HG03460 (cell line): ENCODE data around the gene IRAK3.

Source experiments
- ATAC-seq: cut with Tn5 transposase; IDR thresholded peaks from one replicate; pipeline ENCODE4 v1.9.1; 2021; ENCODE audit not compliant: unreplicated experiment

IRAK3 gene

GRCh38 chr12:66188584-66189485, at the start of gene IRAK3:
IRAK3 (plus strand) TSS chr12:66189214; CDS start chr12:66189300, 86 bp downstream.
- ATAC-seq: peak; percentile 57

GRCh38 chr12:66139328-66139727, 49.7 kb upstream of the IRAK3 start:
- ATAC-seq: no peak

- no peak for ATAC-seq
Measured at GRCh38 chr12:66140731-66141130, 48.3 kb upstream of the IRAK3 start.

GRCh38 chr12:66141299-66141698, 47.7 kb upstream of the IRAK3 start:
- ATAC-seq: no peak

- no peak for ATAC-seq
Measured at GRCh38 chr12:66142826-66143225, 46.2 kb upstream of the IRAK3 start.

- ATAC-seq: no peak
Measured at GRCh38 chr12:66143868-66144267, 45.1 kb upstream of the IRAK3 start.

- peak; percentile 67 for ATAC-seq
Measured at GRCh38 chr12:66144791-66145754, 43.9 kb upstream of the IRAK3 start.

GRCh38 chr12:66149702-66150398, 39.2 kb upstream of the IRAK3 start:
- no peak for ATAC-seq

- no peak for ATAC-seq
Measured at GRCh38 chr12:66152732-66153131, 36.3 kb upstream of the IRAK3 start.

GRCh38 chr12:66154776-66155175, 34.2 kb upstream of the IRAK3 start:
- ATAC-seq: no peak

GRCh38 chr12:66156654-66157053, 32.4 kb upstream of the IRAK3 start:
- ATAC-seq: no peak

GRCh38 chr12:66159123-66159522, 29.9 kb upstream of the IRAK3 start:
- ATAC-seq: no peak

GRCh38 chr12:66160704-66161103, 28.3 kb upstream of the IRAK3 start:
- no peak for ATAC-seq

- no peak for ATAC-seq
Measured at GRCh38 chr12:66162701-66163100, 26.3 kb upstream of the IRAK3 start.

GRCh38 chr12:66163289-66163688, 25.7 kb upstream of the IRAK3 start:
- no peak for ATAC-seq

- no peak for ATAC-seq
Measured at GRCh38 chr12:66164349-66164821, 24.6 kb upstream of the IRAK3 start.

GRCh38 chr12:66165141-66165540, 23.9 kb upstream of the IRAK3 start:
- ATAC-seq: no peak

GRCh38 chr12:66166561-66166960, 22.5 kb upstream of the IRAK3 start:
- ATAC-seq: no peak

GRCh38 chr12:66168410-66168809, 20.6 kb upstream of the IRAK3 start:
- no peak for ATAC-seq

- peak; percentile 85 for ATAC-seq
Measured at GRCh38 chr12:66169221-66170170, 19.5 kb upstream of the IRAK3 start, which contains the start of gene TMBIM4. TMBIM4 (minus strand) TSS chr12:66169996; CDS start chr12:66169951, 45 bp downstream.
